DOHH2 (cell line): ENCODE measurements around the gene PPP6R3.

Experiments used
- CTCF ChIP-seq: fragments of 200-600 bp; sonication (generic); IDR thresholded peaks from one replicate; pipeline ENCODE4 v1.5.1; 2014; ENCODE audit warnings: antibody characterized with exemption, mild to moderate bottlenecking, low read depth, low read length; ENCODE audit not compliant: poor library complexity, severe bottlenecking
- EZH2phosphoT487 ChIP-seq: fragments of 200-600 bp; sonication (generic); IDR thresholded peaks from 2 replicates; pipeline ENCODE4 v1.6.1; 2017; ENCODE audit warnings: borderline replicate concordance, mild to moderate bottlenecking, antibody characterized with exemption, low read length, moderate library complexity, mixed read lengths

GRCh38 chr11:68411501-68411991 lies 49.0 kb upstream of the PPP6R3 start:
- no peak for TF ChIP-seq CTCF
- TF ChIP-seq EZH2phosphoT487 = no peak
